Suppressor macrophage treated with lipopolysaccharide for 4 hours (primary cell): ENCODE measurements around the gene ZNF106.
A peak's percentile ranks its signal among the peaks of the same experiment; 100 is the strongest.

Source experiments
- DNase-seq: peaks from one replicate; pipeline ENCODE4 v3.0.0-alpha.2; 2020

Gene ZNF106

GRCh38 chr15:42471002-42471401 lies 19.9 kb downstream of the ZNF106 start:
- DNase-seq = no peak

GRCh38 chr15:42465520-42466259 lies 25.3 kb downstream of the ZNF106 start:
- DNase-seq = no peak

- DNase-seq = no peak
These were observed 29.7 kb downstream of the ZNF106 start for GRCh38 chr15:42461261-42461660.

- DNase-seq = peak; percentile 53
These were observed 33.2 kb downstream of the ZNF106 start for GRCh38 chr15:42457445-42458442.

- no peak for DNase-seq
These were observed 34.0 kb downstream of the ZNF106 start for GRCh38 chr15:42456971-42457370.

GRCh38 chr15:42456531-42456930 lies 34.4 kb downstream of the ZNF106 start:
- DNase-seq = no peak

GRCh38 chr15:42453826-42454225 lies 37.1 kb downstream of the ZNF106 start:
- no peak for DNase-seq

GRCh38 chr15:42450425-42450790 lies 40.5 kb downstream of the ZNF106 start:
- no peak for DNase-seq

GRCh38 chr15:42449770-42450424 lies 41.0 kb downstream of the ZNF106 start:
- no peak for DNase-seq

GRCh38 chr15:42448281-42448680 lies 42.7 kb downstream of the ZNF106 start:
- DNase-seq = no peak

- no peak for DNase-seq
These were observed 43.3 kb downstream of the ZNF106 start for GRCh38 chr15:42447599-42447998.

- no peak for DNase-seq
These were observed 45.4 kb downstream of the ZNF106 start for GRCh38 chr15:42445551-42445950.

GRCh38 chr15:42444415-42445063 lies 46.4 kb downstream of the ZNF106 start:
- DNase-seq = no peak

- DNase-seq = no peak
These were observed 63.3 kb downstream of the ZNF106 start for GRCh38 chr15:42427429-42428223.

GRCh38 chr15:42421376-42421775 lies 69.6 kb downstream of the ZNF106 start:
- no peak for DNase-seq

- no peak for DNase-seq
These were observed 71.6 kb downstream of the ZNF106 start for GRCh38 chr15:42419369-42419768.

- DNase-seq = no peak
These were observed 77.0 kb downstream of the ZNF106 start for GRCh38 chr15:42413920-42414319.

GRCh38 chr15:42411884-42412283 lies 79.1 kb downstream of the ZNF106 start:
- no peak for DNase-seq

GRCh38 chr15:42409011-42409410 lies 81.9 kb downstream of the ZNF106 start:
- DNase-seq = no peak

- no peak for DNase-seq
These were observed 82.8 kb downstream of the ZNF106 start for GRCh38 chr15:42408178-42408577.

- DNase-seq = no peak
These were observed 85.0 kb downstream of the ZNF106 start for GRCh38 chr15:42405863-42406482.
